Stomach (tissue), 4 donors: ENCODE measurements around the gene TMIGD1.

ENCODE experiments used
- EP300 ChIP-seq: sonication (generic); formaldehyde crosslinking; IDR thresholded peaks from one replicate; pipeline ENCODE4 v1.6.1; 2017; ENCODE audit warnings: antibody characterized with exemption
- POLR2A ChIP-seq, 4 donors: fragments of 450-650 bp; IDR thresholded peaks; one replicate each; pipeline ENCODE4 v1.6.1; 2016; ENCODE audit warnings: antibody characterized with exemption in 4 of 4, control low read depth in 2 of 4, mild to moderate bottlenecking in 1 of 4, moderate library complexity in 1 of 4
- POLR2AphosphoS5 ChIP-seq, 3 donors: sonication (generic); formaldehyde crosslinking; IDR thresholded peaks; one replicate each; pipeline ENCODE4 v1.6.1; 2016; ENCODE audit warnings: antibody characterized with exemption in 3 of 3
- TF ChIP-seq, protein P1 (sequence below), 7 experiments: fragments of 450-650 bp in 4 of 7; fragments of 200-600 bp in 3 of 7; sonication (generic) in 3 of 7; IDR thresholded peaks; one replicate each; pipeline ENCODE4 v1.5.1; 2016 to 2019; ENCODE audit warnings: antibody characterized with exemption in 7 of 7, control low read depth in 2 of 7, mild to moderate bottlenecking in 1 of 7

GRCh38 chr17:30271102-30271501 lies 62.8 kb downstream of the TMIGD1 start:
- TF ChIP-seq POLR2A (IDR thresholded peaks at IDR 0.05): no peak
- TF ChIP-seq, protein P1, sequence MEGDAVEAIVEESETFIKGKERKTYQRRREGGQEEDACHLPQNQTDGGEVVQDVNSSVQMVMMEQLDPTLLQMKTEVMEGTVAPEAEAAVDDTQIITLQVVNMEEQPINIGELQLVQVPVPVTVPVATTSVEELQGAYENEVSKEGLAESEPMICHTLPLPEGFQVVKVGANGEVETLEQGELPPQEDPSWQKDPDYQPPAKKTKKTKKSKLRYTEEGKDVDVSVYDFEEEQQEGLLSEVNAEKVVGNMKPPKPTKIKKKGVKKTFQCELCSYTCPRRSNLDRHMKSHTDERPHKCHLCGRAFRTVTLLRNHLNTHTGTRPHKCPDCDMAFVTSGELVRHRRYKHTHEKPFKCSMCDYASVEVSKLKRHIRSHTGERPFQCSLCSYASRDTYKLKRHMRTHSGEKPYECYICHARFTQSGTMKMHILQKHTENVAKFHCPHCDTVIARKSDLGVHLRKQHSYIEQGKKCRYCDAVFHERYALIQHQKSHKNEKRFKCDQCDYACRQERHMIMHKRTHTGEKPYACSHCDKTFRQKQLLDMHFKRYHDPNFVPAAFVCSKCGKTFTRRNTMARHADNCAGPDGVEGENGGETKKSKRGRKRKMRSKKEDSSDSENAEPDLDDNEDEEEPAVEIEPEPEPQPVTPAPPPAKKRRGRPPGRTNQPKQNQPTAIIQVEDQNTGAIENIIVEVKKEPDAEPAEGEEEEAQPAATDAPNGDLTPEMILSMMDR (IDR thresholded peaks at IDR 0.05): no peak
- no peak for TF ChIP-seq POLR2AphosphoS5 (IDR thresholded peaks at IDR 0.05)
- TF ChIP-seq EP300: no peak
